NB4 (cell line): Measurements from ENCODE around the gene ACTN1.

Experiments used
- DNase-seq: peaks from one replicate; pipeline ENCODE4 v3.0.0; 2010; ENCODE audit warnings: low read depth
- H3K4me3 ChIP-seq: one replicate; pipeline ENCODE4 v1.5.1; 2011; ENCODE audit warnings: mild to moderate bottlenecking, low read depth, low read length, moderate library complexity
- CTCF ChIP-seq: IDR thresholded peaks from one replicate; pipeline ENCODE4 v1.5.1; 2012; ENCODE audit warnings: low read depth, low read length
- MAX ChIP-seq: IDR thresholded peaks from 2 replicates; pipeline ENCODE4 v1.6.1; 2011; ENCODE audit warnings: low read depth, low read length
- MYC ChIP-seq: IDR thresholded peaks from 2 replicates; pipeline ENCODE4 v1.6.1; 2011; ENCODE audit warnings: low read depth, low read length
- POLR2A ChIP-seq: IDR thresholded peaks from 2 replicates; pipeline ENCODE4 v1.6.1; 2011; ENCODE audit warnings: mild to moderate bottlenecking; ENCODE audit not compliant: insufficient read length; ENCODE audit errors: extremely low read depth

ACTN1 gene

GRCh38 chr14:68941820-68942219 lies 37.3 kb downstream of the ACTN1 start:
- H3K4me3 ChIP-seq, result no peak overlapping the region
- no peak for DNase-seq
- TF ChIP-seq CTCF, result no peak
- no peak for TF ChIP-seq MYC
- no peak for TF ChIP-seq POLR2A
- TF ChIP-seq MAX, result no peak

GRCh38 chr14:68940614-68941185 lies 38.4 kb downstream of the ACTN1 start:
- DNase-seq, result no peak
- TF ChIP-seq POLR2A (no peak), CTCF (no peak), MAX (no peak), MYC (no peak)
- H3K4me3 ChIP-seq, result no peak overlapping the region

GRCh38 chr14:68939893-68940613 lies 39.0 kb downstream of the ACTN1 start:
- DNase-seq, result no peak
- TF ChIP-seq CTCF (no peak), POLR2A (no peak), MYC (no peak), MAX (no peak)
- H3K4me3 ChIP-seq, result no peak overlapping the region

GRCh38 chr14:68939181-68939892 lies 39.8 kb downstream of the ACTN1 start:
- TF ChIP-seq MYC (no peak), CTCF (no peak), POLR2A (no peak), MAX (no peak)
- H3K4me3 ChIP-seq, result no peak overlapping the region
- DNase-seq, result no peak

- TF ChIP-seq MYC (no peak), CTCF (no peak), MAX (no peak), POLR2A (no peak)
- no peak overlapping the region for H3K4me3 ChIP-seq
- DNase-seq, result no peak
Observed at GRCh38 chr14:68938271-68939150, 40.6 kb downstream of the ACTN1 start.
